Choroid plexus epithelial cell (primary cell): ENCODE results near the gene SLC34A2.

Experiments
- DNase-seq: peaks from one replicate; pipeline ENCODE4 v3.0.0-alpha.2; 2010; ENCODE audit warnings: low read depth
- H3K4me3 ChIP-seq: 2 replicates; pipeline ENCODE4 v1.5.1; 2011; ENCODE audit warnings: low read depth, mild to moderate bottlenecking, control low read depth, low read length, moderate library complexity
- CTCF ChIP-seq: conservative IDR thresholded peaks from 2 replicates; pipeline ENCODE4 v1.5.1; 2011; ENCODE audit warnings: low read depth, mild to moderate bottlenecking, control low read depth, inconsistent platforms, low read length, moderate library complexity

The SLC34A2 gene

GRCh38 chr4:25662306-25662705, 6.7 kb downstream of the SLC34A2 start:
- no peak overlapping the region for H3K4me3 ChIP-seq
- DNase-seq, result no peak
- TF ChIP-seq CTCF, result no peak

DNA sequence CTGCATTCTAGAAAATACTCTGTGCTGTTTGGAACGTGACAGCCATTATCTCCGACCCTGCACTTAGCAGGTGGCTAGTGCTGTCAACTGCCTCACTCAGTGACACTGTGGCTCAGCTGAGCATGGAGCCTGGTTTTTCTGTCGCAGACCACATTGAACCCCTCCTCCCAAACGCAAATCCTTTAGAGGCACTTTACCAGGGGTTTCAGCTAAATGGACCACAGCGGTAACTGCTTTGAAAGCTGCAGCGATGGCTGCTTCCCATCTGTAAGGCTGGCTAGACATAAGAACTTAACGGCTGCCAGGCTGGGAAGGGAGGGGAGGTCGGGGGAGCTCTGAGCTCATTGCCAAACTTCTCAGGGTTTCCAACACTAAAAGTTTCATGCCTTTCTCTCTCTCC, 8.1 kb downstream of the SLC34A2 start:
- no peak overlapping the region for H3K4me3 ChIP-seq
- no peak for TF ChIP-seq CTCF
- no peak for DNase-seq

- DNase-seq, result no peak
- no peak overlapping the region for H3K4me3 ChIP-seq
- TF ChIP-seq CTCF, result no peak
Measured at GRCh38 chr4:25666031-25666630, 10.5 kb downstream of the SLC34A2 start.

DNA sequence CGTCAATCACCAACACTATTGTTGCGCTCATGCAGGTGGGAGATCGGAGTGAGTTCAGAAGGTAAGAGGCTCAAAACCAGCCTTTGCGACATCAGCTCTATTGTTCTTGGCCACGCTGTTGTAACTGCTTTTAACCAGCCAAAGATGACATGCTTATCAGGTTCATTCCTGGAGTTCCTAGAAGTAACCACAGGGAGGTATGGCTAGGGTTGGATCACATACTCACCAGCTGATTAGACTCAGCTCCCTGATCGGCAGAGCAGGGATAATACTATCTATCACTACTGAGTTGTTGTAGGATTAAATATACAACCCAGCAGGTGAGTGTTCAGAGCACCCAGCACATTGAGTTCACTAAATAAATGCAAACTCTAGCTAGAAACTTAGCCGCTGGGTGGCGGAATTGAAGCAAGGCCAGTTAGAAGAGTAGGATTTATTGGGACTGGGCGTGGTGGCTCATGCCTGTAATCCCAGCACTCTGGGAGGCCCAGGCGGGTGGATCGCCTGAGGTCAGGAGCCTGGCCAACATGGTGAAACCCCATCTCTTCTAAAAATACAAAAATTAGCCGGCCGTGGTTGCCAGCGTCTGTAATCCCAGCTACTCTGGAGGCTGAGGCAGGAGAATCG, 12.4 kb downstream of the SLC34A2 start:
- no peak overlapping the region for H3K4me3 ChIP-seq
- DNase-seq, result peak; percentile 37
- TF ChIP-seq CTCF, result peak; percentile 32

- TF ChIP-seq CTCF, result no peak
- DNase-seq, result no peak
- H3K4me3 ChIP-seq, result no peak overlapping the region
Measured at GRCh38 chr4:25670991-25671390, 15.3 kb downstream of the SLC34A2 start.

GRCh38 chr4:25672756-25673155, 17.1 kb downstream of the SLC34A2 start:
- no peak overlapping the region for H3K4me3 ChIP-seq
- DNase-seq, result no peak
- no peak for TF ChIP-seq CTCF

- no peak for DNase-seq
- no peak overlapping the region for H3K4me3 ChIP-seq
- TF ChIP-seq CTCF, result no peak
Measured at GRCh38 chr4:25674386-25674785, 18.7 kb downstream of the SLC34A2 start.
